Measurements from ENCODE around the gene UCHL1. TPM values are rescaled to one million over a fixed set of nuclear protein-coding genes. Genes with fewer than 3 reads are reported as not detected.

Gene UCHL1
- total RNA-seq, 1 donor from 2014 or later: 1,994 TPM

DNA sequence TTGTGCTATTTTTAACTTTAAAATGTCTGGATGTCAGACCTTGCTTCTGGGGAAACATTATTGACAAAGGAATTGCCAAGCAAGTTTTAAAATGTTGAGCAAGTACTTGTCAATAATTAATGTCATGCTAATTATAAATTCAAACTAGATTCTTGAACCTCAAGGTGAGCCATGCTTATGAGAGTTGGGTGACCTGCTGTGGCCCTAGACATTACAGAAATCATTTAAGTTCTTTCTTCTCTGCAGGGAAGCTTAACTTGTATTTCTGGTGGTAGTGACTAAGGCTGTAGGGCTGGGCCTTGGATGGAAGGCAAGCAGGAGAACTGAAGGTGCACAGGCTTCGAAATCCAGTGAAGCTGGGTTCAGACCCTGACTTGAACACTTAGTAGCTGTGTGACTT is 14.8 kb upstream of the UCHL1 start:
- DNase-seq (ENCODE audit: low read depth): no peak
- TF ChIP-seq CTCF (IDR thresholded peaks at IDR 0.05; ENCODE audit: insufficient read depth, low read length, poor library complexity, severe bottlenecking): no peak
- Histone ChIP-seq H3K27me3 (ENCODE audit: control insufficient read depth, insufficient read depth, low read length) (no peaks in the 10 kb centered on the region), H3K4me3 (ENCODE audit: low read depth, low read length) (no peak overlapping the region), H3K36me3 (ENCODE audit: control insufficient read depth, insufficient read depth, low read length) (no peaks in the 10 kb centered on the region)

DNA sequence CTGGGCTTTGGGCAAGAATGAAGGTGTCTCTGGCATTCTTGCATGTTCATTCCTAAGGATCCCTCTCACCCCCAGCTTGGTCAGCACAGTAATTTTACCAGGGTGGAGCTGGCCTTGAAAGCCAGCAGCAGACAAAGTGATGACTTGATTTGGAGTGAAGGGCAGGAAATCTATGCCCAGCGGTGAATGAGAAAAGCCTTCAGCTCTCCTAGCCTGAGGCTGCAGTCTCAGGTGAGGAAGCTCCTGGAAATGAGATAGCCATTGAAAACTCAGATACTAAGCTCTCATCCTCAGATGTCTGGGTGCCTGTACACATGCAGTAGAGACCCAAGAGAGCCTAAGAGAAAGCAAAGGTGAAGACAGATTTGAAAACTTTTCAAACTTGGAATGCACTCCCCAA is 10.7 kb upstream of the UCHL1 start:
- Histone ChIP-seq H3K4me3 (ENCODE audit: low read depth, low read length) (no peak overlapping the region), H3K36me3 (ENCODE audit: control insufficient read depth, insufficient read depth, low read length) (no peaks in the 10 kb centered on the region), H3K27me3 (ENCODE audit: control insufficient read depth, insufficient read depth, low read length) (no peaks in the 10 kb centered on the region)
- no peak for DNase-seq (ENCODE audit: low read depth)
- TF ChIP-seq CTCF (IDR thresholded peaks at IDR 0.05; ENCODE audit: insufficient read depth, low read length, poor library complexity, severe bottlenecking): no peak

DNA sequence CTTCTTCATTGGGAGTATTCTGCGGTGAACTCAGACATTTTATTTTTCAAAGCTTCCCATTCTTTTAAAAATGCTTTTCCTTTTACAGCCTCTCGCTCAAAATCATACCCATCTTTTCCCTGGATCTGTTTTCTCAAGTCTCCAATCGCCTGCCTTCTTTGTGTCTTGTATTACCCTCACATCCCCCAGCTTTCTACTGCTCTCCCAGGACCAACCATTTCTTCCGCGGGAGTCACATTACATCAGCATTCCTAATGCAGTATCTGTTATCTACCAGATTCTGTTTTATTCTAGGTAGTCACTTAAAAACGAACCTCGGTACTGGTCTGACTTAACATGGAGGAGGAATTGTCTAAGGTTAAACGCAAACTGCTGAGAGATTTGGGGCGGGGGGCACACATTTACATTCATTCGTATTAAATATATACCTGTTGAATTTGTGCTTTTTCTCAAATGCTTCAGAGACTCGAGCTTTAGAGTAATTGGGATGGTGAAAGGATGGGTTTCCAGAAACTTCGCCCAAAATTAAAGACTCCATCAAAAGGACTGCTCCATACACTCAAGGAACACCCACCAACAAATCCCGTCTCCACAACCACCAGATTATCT is 493 bp upstream of the UCHL1 start:
- Histone ChIP-seq H3K27me3 (ENCODE audit: control insufficient read depth, insufficient read depth, low read length) (no peaks in the 10 kb centered on the region), H3K36me3 (ENCODE audit: control insufficient read depth, insufficient read depth, low read length) (peaks cover 3% of the 10 kb centered on the region), H3K4me3 (ENCODE audit: low read depth, low read length) (peak overlapping the region; percentile 96)
- DNase-seq (ENCODE audit: low read depth): no peak
- no peak for TF ChIP-seq CTCF (IDR thresholded peaks at IDR 0.05; ENCODE audit: insufficient read depth, low read length, poor library complexity, severe bottlenecking)

DNA sequence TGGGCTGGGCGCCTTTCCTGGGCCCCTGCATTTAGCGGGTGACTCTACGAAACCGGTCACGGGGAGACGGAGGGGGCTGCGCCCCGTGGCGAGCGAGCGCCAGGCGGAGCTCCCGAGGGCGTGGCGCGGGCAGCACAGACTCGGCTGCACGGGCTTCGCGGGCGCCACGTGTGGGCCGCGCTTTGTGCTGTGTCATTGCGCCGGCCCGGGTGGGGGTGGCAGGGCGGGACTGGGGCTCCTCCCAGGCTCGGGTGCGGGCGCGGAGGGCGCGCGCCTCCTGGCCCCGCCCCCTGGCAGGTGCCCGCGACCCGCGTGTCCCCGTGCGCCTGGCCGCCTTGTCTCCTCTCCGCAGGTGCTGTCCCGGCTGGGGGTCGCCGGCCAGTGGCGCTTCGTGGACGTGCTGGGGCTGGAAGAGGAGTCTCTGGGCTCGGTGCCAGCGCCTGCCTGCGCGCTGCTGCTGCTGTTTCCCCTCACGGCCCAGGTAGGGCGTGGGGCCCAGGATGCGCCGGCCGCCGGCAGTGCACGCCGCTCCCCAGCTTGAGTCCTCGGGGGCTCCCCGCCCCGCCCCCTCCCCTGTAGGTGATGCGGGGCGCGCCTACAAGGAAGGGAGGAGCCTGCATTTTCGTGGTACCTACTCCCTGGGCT is 651 bp downstream of the UCHL1 start:
- peak overlapping the region; percentile 96 for H3K4me3 ChIP-seq (ENCODE audit: low read depth, low read length)
- no peaks in the 10 kb centered on the region for H3K27me3 ChIP-seq (ENCODE audit: control insufficient read depth, insufficient read depth, low read length)
- no peak for TF ChIP-seq CTCF (IDR thresholded peaks at IDR 0.05; ENCODE audit: insufficient read depth, low read length, poor library complexity, severe bottlenecking)
- DNase-seq (ENCODE audit: low read depth): no peak
- H3K36me3 ChIP-seq (ENCODE audit: control insufficient read depth, insufficient read depth, low read length): peaks cover 3% of the 10 kb centered on the region

- Histone ChIP-seq H3K4me3 (ENCODE audit: low read depth, low read length) (peak overlapping the region; percentile 96), H3K27me3 (ENCODE audit: control insufficient read depth, insufficient read depth, low read length) (no peaks in the 10 kb centered on the region), H3K36me3 (ENCODE audit: control insufficient read depth, insufficient read depth, low read length) (peaks cover 3% of the 10 kb centered on the region)
- TF ChIP-seq CTCF (IDR thresholded peaks at IDR 0.05; ENCODE audit: insufficient read depth, low read length, poor library complexity, severe bottlenecking): no peak
- DNase-seq (ENCODE audit: low read depth): no peak
Observed at GRCh38 chr4:41257906-41258305, 1.2 kb downstream of the UCHL1 start.

DNA sequence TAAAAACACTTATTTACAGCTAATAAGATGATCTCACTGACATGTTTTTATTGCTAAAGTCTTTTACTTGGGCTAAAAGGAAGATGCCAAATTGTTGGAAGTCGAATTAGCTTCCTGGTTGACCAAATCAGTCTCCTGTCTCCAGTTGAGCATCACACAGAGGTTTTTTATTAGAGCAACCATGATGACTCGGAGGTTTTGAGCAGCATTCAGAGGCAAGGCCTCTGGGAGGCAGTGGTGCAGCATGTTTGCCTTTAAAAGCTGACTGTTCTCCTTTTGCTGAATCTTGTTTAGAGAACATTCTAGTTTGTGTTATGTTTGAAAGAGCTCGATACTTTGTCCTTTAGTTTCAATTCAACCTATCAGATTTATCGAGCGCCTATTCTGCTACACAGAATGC is 2.1 kb downstream of the UCHL1 start:
- H3K36me3 ChIP-seq (ENCODE audit: control insufficient read depth, insufficient read depth, low read length): peaks cover 3% of the 10 kb centered on the region
- peak; percentile 52 for DNase-seq (ENCODE audit: low read depth)
- H3K4me3 ChIP-seq (ENCODE audit: low read depth, low read length): no peak overlapping the region
- TF ChIP-seq CTCF (IDR thresholded peaks at IDR 0.05; ENCODE audit: insufficient read depth, low read length, poor library complexity, severe bottlenecking): peak; percentile 55
- H3K27me3 ChIP-seq (ENCODE audit: control insufficient read depth, insufficient read depth, low read length): no peaks in the 10 kb centered on the region

Measured in kidney epithelial cell (primary cell).